Measurements from ENCODE around the gene ENTPD8. TPM values are rescaled to one million over a fixed set of nuclear protein-coding genes. Genes with fewer than 3 reads are reported as not detected.

ENTPD8 gene
- total RNA-seq, 1 experiment from 2014 or later = not detected

DNA sequence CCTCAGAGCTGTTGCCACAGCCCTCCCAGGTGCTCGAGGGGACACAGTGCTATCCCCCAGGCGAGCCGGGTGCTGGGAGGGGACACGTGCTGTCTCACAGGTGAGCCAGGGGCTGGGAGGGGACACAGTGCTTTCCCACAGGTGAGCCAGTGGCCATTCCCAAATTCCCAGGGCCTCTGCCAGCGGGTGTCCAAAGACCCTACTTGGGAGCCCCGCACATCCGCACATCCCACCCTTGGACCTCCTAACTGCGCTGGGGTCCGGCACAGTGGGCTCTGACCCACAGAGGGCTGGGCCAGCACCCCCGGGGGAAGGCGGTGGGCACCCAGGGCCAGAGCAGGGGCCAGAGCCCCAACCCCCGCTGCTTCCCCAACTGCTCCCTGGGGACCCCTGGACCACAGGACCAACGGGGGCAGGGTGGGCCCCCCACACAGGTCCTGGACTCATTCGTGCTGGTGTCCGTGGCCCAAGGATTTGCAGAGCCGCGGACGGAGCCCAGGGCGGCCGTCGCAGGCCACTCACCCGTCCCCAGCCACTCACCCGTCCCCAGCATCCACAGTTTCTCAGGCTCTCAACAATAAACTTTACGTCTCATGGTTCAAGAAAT is 36.1 kb downstream of the ENTPD8 start:
- BruUV-seq (replicated peaks) = no TSS peak
- Histone ChIP-seq H3K9me3 (ENCODE audit: low read length) (no peaks in the 10 kb centered on the region), H2AFZ (ENCODE audit: low read length) (no peak overlapping the region), H4K20me1 (ENCODE audit: low read length) (no peaks in the 10 kb centered on the region), H3K4me1 (ENCODE audit: insufficient read depth, low read length) (no peaks in the 10 kb centered on the region), H3K79me2 (ENCODE audit: low read length) (no peaks in the 10 kb centered on the region), H3K36me3 (ENCODE audit: low read depth, low read length) (no peaks in the 10 kb centered on the region), H3K27me3 (ENCODE audit: low read length) (no peaks in the 10 kb centered on the region), H3K27ac (ENCODE audit: low read length) (no peak overlapping the region), H3K4me3 (ENCODE audit: low read length) (no peak overlapping the region), H3K9ac (ENCODE audit: low read length) (no peak overlapping the region), H3F3A (ENCODE audit: low read length, unreplicated experiment) (no peaks in the 10 kb centered on the region), H3K9me2 (replicated peaks; ENCODE audit: low read length) (no peaks in the 10 kb centered on the region), H3K4me2 (ENCODE audit: low read length) (no peak overlapping the region)
- intact Hi-C loops (cut with micrococcal nuclease) = no loop called here
- CTCF ChIA-PET = no interaction called here
- ATAC-seq = no peak
- DNase-seq = no peak
- POLR2A ChIA-PET (ENCODE audit: unreplicated experiment) = no interaction called here
- TF ChIP-seq EZH2 (IDR thresholded peaks at IDR 0.05; ENCODE audit: low read length, unreplicated experiment) (no peak), EZH2phosphoT487 (IDR thresholded peaks at IDR 0.05; ENCODE audit: borderline replicate concordance, low read length) (no peak)
- TF ChIP-seq, protein P1, sequence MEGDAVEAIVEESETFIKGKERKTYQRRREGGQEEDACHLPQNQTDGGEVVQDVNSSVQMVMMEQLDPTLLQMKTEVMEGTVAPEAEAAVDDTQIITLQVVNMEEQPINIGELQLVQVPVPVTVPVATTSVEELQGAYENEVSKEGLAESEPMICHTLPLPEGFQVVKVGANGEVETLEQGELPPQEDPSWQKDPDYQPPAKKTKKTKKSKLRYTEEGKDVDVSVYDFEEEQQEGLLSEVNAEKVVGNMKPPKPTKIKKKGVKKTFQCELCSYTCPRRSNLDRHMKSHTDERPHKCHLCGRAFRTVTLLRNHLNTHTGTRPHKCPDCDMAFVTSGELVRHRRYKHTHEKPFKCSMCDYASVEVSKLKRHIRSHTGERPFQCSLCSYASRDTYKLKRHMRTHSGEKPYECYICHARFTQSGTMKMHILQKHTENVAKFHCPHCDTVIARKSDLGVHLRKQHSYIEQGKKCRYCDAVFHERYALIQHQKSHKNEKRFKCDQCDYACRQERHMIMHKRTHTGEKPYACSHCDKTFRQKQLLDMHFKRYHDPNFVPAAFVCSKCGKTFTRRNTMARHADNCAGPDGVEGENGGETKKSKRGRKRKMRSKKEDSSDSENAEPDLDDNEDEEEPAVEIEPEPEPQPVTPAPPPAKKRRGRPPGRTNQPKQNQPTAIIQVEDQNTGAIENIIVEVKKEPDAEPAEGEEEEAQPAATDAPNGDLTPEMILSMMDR (conservative IDR thresholded peaks at IDR 0.05; ENCODE audit: low read depth, low read length) = no peak

DNA sequence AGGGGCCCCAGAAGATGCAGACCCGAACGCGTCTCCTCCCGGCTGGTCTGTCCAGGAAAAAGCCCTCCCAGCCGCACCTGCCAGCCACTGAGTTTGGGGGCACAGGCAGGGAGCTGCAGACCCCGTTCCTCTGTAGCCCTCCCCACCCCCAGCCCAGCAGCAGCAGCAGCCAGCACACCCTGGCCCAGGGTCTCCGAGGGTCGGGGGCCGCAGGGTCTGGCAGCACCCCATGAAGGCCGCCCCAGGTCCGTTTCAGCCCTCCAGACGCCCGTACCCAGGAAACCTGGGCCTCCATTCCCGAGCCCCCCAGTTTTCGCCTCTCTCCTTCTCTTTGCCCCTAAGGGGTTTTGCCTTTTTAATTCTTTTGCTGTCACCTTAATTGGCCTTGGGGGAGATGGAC is 37.9 kb downstream of the ENTPD8 start:
- intact Hi-C loops (cut with micrococcal nuclease) = no loop called here
- POLR2A ChIA-PET (ENCODE audit: unreplicated experiment) = no interaction called here
- no peak for TF ChIP-seq EZH2 (IDR thresholded peaks at IDR 0.05; ENCODE audit: low read length, unreplicated experiment)
- TF ChIP-seq EZH2phosphoT487 (IDR thresholded peaks at IDR 0.05; ENCODE audit: borderline replicate concordance, low read length) = no peak
- TF ChIP-seq, protein P1 (conservative IDR thresholded peaks at IDR 0.05; ENCODE audit: low read depth, low read length) = no peak
- BruUV-seq (replicated peaks) = no TSS peak
- no peaks in the 10 kb centered on the region for H3K36me3 ChIP-seq (ENCODE audit: low read depth, low read length)
- no peak for DNase-seq
- H3K9ac ChIP-seq (ENCODE audit: low read length) = no peak overlapping the region
- no peaks in the 10 kb centered on the region for H3K27me3 ChIP-seq (ENCODE audit: low read length)
- no peak overlapping the region for H2AFZ ChIP-seq (ENCODE audit: low read length)
- no peaks in the 10 kb centered on the region for H3K9me2 ChIP-seq (replicated peaks; ENCODE audit: low read length)
- no peaks in the 10 kb centered on the region for H3K4me1 ChIP-seq (ENCODE audit: insufficient read depth, low read length)
- H3K9me3 ChIP-seq (ENCODE audit: low read length) = no peaks in the 10 kb centered on the region
- H3K4me3 ChIP-seq (ENCODE audit: low read length) = no peak overlapping the region
- no peak for ATAC-seq
- no peak overlapping the region for H3K27ac ChIP-seq (ENCODE audit: low read length)
- H4K20me1 ChIP-seq (ENCODE audit: low read length) = no peaks in the 10 kb centered on the region
- no peak overlapping the region for H3K4me2 ChIP-seq (ENCODE audit: low read length)
- H3K79me2 ChIP-seq (ENCODE audit: low read length) = no peaks in the 10 kb centered on the region
- CTCF ChIA-PET = no interaction called here
- no peaks in the 10 kb centered on the region for H3F3A ChIP-seq (ENCODE audit: low read length, unreplicated experiment)

GRCh38 chr9:137402746-137403145 is 38.4 kb downstream of the ENTPD8 start:
- no peak overlapping the region for H2AFZ ChIP-seq (ENCODE audit: low read length)
- ChIA-PET POLR2A (ENCODE audit: unreplicated experiment) (no interaction called here), CTCF (no interaction called here)
- no peaks in the 10 kb centered on the region for H3K79me2 ChIP-seq (ENCODE audit: low read length)
- BruUV-seq (replicated peaks) = no TSS peak
- no peak overlapping the region for H3K4me2 ChIP-seq (ENCODE audit: low read length)
- no peaks in the 10 kb centered on the region for H3K4me1 ChIP-seq (ENCODE audit: insufficient read depth, low read length)
- H3K9ac ChIP-seq (ENCODE audit: low read length) = no peak overlapping the region
- no peaks in the 10 kb centered on the region for H3K36me3 ChIP-seq (ENCODE audit: low read depth, low read length)
- H4K20me1 ChIP-seq (ENCODE audit: low read length) = no peaks in the 10 kb centered on the region
- no peaks in the 10 kb centered on the region for H3K9me3 ChIP-seq (ENCODE audit: low read length)
- no peak overlapping the region for H3K27ac ChIP-seq (ENCODE audit: low read length)
- no peaks in the 10 kb centered on the region for H3K9me2 ChIP-seq (replicated peaks; ENCODE audit: low read length)
- H3K4me3 ChIP-seq (ENCODE audit: low read length) = no peak overlapping the region
- DNase-seq = no peak
- intact Hi-C loops (cut with micrococcal nuclease) = no loop called here
- H3K27me3 ChIP-seq (ENCODE audit: low read length) = no peaks in the 10 kb centered on the region
- ATAC-seq = no peak
- H3F3A ChIP-seq (ENCODE audit: low read length, unreplicated experiment) = no peaks in the 10 kb centered on the region
- TF ChIP-seq EZH2 (IDR thresholded peaks at IDR 0.05; ENCODE audit: low read length, unreplicated experiment) = no peak
